Stimulated activated CD8-positive, alpha-beta memory T cell treated with anti-CD3 and anti-CD28 coated beads, Interleukin-7, amount 100 ng/mL, for 1 hour (primary cell): Measurements from ENCODE around the gene KIAA0825.
A peak's percentile ranks its signal among the peaks of the same experiment; 100 is the strongest.
"Not testable (repeated sequence)": the region's sequence is repeated elsewhere in the genome, so short reads cannot be mapped to it uniquely, and the experiment has no call there.

Experiments
- DNase-seq, 2 donors: peaks; one replicate each; pipeline ENCODE4 v3.0.0-alpha.2; 2020; ENCODE audit warnings: low read depth in 2 of 2

The KIAA0825 gene

DNA sequence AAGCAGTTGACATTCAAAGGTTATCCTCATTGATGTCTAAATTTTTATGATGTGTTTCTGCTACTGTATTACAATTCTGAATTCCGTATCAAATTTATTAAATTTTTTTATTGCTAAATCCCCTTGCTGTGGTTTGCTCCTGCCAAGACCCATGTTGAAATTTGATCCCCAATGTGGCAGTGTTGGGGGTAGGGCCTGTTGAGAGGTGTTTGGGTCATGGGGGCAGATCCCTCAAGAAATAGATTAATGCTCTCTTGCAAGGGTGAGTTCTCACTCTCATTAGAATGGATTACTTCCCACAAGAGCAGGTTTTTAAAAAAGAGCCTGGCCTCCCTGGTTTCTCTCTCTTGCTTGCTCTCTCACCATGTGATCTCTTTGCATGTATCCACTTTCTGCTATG lies 442.5 kb downstream of the KIAA0825 start:
- DNase-seq: no peak

DNA sequence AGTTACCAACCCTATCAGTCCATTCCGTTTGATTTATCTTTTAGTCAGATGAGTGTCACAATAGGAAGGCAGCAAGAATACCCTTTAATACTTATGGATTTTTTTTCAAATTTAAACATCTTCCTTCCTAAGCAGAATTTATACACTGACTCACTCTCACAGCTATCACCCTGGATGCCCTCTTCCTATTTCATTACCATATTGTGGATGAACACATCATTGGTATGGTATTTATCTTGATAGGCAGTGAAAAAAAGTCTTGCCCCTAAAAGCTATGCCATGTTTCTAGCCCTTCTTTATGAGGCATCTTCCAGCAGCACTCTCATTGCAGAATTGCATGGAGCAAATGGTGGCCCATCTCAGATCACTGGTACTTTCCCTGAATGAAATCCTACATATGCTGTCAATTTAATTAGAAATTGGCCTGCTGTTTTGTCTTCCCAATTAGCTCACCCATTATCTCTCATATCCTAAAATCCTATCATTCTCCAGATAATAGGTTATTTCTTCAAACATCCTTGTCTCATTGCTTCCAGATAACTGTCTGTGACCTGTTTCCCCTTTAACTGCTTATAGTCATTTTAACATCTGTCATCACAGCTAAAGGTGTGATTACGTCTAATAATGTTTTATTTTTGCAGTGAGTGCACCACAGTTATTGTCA lies 443.5 kb downstream of the KIAA0825 start:
- no peak for DNase-seq

GRCh38 chr5:94173100-94173499 lies 445.3 kb downstream of the KIAA0825 start:
- DNase-seq: no peak

- not testable (repeated sequence) for DNase-seq
Observed at GRCh38 chr5:94171070-94171469, 447.3 kb downstream of the KIAA0825 start.

DNA sequence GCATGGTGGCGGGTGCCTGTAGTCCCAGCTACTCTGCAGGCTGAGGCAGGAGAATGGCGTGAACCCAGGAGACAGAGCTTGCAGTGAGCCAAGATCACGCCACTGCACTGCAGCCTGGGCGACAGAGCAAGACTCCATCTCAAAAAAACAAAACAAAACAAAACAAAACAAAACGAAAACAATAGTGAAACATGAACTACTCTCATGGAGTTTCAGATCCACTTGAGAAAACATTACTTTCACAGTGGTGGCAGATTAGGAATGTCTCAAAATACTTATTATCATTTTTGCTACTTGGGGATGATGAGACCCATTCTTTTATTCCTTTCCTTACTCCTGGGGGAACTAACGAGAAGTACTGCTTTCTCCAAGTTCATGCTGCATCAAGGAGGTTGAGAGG lies 448.2 kb downstream of the KIAA0825 start:
- not testable (repeated sequence) for DNase-seq

- no peak for DNase-seq
Observed at GRCh38 chr5:94168151-94168550, 450.3 kb downstream of the KIAA0825 start.

DNA sequence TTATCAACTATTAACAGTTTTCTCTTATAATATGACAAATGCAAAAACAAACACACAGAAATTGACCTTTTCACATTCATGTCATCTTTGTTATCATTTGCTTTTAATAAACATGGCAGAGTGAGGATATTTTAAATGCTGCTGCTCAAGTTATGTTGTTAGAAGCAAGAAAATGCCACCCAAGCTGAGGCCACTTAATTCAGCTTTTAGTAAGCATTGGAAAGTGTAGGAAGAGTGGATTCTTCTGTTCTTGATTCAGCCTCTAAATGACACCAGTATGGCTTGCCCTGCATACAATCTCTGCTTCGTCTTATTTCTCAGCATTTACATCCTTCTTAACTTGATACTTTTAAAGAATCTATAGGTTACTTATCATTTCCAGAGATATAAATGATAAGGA lies 456.6 kb downstream of the KIAA0825 start:
- DNase-seq: no peak

GRCh38 chr5:94159144-94159543 lies 459.3 kb downstream of the KIAA0825 start:
- DNase-seq: no peak

DNA sequence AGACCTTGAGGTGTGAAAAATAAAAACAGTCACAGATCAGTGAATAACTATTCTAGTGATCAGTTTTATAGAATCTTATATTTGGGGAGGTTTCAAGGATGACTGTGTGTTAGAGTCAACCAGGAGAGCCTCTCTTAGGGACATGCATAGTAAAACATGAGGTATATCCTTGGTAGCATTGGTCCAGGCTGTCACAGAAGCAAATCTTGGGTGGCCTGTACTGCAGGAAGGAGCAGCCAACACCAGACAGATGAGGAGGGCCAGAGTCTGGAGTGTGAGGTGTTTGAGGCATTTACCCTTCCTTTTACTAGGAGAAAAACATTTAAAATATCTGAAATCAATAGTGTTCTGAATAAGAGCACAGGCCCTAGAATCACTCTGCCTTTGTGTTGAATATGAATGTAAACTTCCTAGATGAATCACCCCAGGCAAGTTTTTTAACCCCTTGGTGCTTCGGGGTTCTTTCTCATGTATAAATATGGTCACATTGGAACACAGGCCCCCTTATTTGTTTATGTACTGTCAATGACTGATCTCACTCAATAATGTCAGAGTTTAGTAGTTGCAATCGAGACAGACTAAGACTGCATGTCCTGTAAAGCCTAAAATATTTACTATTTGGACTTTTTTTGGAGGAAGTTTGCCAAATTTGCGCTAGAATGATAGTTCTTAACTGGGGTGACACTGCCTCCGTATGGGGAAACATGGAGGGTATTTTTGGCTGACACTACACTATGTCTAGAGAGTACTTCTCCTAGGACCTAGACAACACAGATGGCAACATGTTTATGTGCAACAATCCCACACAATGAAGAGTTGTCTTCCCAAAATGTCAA lies 460.5 kb downstream of the KIAA0825 start:
- no peak for DNase-seq

DNA sequence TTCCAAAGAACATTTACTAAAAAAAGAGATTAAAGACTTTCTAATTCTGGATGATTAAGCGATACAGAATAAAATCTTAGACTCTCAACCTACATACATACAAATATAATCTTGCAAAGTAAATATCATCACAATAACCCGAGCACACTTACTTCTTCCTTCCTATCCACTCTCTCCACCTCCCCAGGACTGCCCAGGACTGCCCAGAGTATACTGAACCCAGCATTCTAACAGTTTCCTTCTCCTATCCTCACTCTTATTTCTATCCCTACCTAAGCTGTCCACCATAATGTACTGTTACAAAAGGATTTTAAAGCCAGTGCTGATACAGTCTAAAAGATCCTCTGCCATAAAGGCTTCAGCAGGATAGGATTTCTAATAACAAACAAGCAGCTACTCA lies 463.7 kb downstream of the KIAA0825 start:
- no peak for DNase-seq

- DNase-seq: no peak
Observed at GRCh38 chr5:94153736-94154450, 464.5 kb downstream of the KIAA0825 start.

DNA sequence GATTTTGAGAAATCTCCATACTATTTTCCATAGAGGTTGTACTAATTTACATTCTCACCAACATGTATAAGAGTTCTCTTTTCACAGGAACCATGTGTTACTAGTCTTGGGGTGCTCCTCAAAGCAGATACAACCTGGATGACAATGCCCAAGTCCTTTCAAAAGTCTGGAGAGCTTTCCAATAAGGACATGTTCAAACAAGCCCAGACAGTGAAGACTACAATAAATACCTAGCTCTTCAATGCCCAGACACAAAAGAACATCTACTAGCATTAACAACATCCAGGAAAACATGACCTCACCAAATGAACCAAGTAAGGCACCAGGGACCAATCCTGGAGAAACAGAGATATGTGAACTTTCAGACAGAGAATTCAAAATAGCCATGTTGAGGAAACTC lies 474.8 kb downstream of the KIAA0825 start:
- not testable (repeated sequence) for DNase-seq

GRCh38 chr5:94140300-94140699 lies 478.1 kb downstream of the KIAA0825 start:
- DNase-seq: no peak

DNA sequence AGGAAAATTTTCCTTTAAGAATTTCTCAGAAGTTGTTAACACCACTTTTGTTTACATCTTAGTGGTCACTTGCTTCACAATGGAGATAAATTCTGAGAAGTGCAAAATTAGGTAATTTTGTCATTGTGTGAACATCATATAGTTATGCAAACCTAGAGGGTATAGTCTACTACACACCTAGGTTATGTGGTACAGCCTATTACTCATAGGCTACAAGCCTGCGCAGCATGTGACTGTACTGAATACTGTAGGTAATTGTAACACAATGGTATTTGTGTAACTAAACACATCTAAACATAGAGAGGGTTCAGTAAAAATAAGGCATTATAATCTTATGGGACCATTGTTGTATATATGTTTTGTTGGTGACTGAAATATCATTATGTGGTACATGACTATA lies 488.3 kb downstream of the KIAA0825 start:
- DNase-seq: no peak

DNA sequence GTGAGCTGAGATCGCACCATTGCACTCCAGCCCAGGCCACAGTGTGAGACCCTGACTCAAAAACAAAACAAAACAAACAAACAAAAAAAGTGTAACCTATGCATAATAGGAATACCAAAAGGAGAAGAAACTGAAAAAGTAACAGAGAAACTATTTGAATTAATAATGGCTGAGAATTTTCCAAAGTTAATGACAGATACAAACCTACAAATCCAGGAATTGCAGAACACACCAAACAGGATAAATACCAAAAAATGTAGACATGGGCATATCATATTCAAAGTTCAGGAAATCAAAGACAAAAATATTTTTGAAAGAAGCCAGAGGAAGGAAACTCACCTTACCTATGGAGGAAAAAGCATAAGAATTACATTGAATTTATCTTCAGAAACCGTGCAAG lies 493.3 kb downstream of the KIAA0825 start:
- no peak for DNase-seq

DNA sequence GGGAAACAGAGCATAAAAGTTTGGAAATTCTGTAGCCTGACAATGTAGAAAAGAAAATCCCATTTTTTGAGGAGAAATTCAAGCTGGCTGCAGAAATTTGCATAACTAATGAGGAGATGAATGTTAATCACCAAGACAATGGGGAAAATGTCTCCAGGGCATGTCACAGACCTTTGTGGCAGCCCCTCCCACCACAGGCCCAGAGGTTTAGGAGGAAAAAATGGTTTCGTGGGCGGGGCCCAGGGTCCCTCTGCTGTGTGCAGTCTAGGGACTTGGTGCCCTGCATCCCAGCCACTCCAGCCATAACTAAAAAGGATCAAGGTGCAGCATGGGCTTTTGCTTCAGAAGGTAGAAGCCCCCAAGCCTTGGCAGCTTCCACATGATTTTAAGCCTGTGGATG lies 502.1 kb downstream of the KIAA0825 start:
- not testable (repeated sequence) for DNase-seq

DNA sequence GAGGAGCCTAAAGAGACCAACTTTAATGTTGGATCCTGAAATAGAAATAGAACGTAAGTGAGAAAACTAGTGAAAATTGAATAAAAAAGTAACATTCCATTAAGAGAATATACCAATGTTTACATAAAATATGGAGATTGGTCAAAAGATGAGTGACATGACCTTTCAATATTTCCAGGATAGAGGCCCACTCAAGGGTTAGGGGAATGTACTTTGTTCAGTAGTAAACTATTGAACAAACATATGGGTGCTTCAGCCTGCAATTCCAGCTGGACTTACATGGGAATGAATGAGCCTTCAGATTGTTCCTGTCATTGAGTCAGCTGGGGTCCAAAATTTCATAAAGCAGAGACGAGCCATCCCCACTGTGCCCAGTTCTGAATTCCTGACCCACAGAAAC lies 505.3 kb downstream of the KIAA0825 start:
- no peak for DNase-seq

- peak; percentile 84 to 85 for DNase-seq
Observed at GRCh38 chr5:94111209-94112004, 507.0 kb downstream of the KIAA0825 start.

DNA sequence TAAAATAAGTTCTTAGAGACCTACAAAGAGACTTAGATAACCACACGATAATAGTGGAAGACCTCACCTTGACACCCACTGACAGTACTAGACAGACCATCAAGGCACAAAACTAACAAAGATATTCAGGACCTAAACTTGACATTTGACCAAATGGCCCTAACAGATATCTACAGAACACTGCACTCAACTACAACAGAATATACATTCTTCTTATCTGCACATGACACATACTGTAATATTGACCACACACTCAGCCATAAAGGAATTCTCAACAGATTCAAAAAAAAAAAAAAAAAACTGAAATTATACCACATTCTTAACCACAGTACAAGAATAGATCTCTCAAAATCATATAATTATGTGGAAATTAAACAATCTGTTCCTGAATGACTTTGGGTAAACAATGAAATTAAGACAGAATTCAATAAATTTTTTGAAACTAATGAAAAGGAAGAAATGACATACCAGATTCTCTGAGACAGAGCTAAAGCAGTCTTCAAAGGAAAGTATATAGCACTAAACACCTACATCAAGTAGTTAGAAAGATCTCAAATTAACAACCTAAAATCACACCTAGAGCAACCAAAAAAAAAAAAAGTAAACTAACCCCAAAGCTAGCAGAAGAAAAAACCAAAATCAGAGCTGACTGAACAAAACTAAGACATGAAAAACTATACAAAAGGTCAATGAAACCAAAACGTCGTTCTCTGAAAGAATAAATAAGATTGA lies 514.7 kb downstream of the KIAA0825 start:
- no peak for DNase-seq
